IPS-11a (cell line): ENCODE measurements around the gene SCARB1.
"Not testable (repeated sequence)": the region's sequence is repeated elsewhere in the genome, so short reads cannot be mapped to it uniquely, and the experiment has no call there.

Experiments
- H3K4me3 ChIP-seq: one replicate; pipeline ENCODE4 v1.5.1; 2013; ENCODE audit warnings: low read depth, low read length, control low read depth

SCARB1 gene, protein sequence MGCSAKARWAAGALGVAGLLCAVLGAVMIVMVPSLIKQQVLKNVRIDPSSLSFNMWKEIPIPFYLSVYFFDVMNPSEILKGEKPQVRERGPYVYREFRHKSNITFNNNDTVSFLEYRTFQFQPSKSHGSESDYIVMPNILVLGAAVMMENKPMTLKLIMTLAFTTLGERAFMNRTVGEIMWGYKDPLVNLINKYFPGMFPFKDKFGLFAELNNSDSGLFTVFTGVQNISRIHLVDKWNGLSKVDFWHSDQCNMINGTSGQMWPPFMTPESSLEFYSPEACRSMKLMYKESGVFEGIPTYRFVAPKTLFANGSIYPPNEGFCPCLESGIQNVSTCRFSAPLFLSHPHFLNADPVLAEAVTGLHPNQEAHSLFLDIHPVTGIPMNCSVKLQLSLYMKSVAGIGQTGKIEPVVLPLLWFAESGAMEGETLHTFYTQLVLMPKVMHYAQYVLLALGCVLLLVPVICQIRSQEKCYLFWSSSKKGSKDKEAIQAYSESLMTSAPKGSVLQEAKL

DNA sequence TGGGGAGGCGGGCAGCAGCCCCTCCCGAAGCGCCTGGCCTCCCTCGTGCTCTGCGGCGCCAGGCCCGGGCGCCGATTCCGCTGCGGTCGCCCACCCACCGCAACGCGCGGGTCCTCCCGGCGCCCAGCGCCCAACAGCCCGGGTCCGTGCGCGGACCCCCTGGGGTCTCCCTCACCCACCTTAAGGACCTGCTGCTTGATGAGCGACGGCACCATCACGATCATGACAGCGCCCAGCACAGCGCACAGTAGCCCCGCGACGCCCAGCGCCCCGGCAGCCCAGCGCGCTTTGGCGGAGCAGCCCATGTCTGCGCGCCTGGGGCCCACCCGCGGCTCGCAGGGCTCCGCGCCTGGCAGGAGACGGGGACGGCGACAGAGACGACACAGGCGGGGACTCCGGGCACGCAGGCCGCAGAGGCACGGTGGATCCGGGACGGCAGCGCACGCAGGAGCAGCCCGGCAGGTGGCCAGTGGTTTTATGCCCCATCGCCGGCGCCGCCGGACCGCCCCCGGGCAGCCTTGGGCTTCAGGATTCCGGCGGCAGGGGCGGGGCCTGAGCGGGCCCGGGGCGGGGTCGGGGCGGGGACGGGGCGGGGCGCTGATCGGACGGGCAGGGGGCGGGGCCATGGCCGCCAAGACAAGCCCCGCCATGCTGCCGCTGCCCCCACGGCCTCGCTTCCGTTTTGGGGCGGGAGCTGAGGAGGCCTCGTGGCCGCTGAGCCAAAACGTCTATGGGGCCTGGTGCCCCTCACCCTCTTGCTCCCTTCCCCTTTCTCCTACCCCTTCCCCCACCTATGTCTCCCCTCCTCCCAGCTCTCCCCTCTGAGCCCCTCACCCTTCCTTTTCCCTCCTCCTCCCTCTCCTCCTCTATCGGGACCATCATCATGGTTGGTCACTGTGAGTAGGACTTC, at the start of gene SCARB1:
SCARB1 (minus strand) TSS at position 449 of the 910 bp plus-strand sequence; CDS start at position 305, 144 bp downstream.
- H3K4me3 ChIP-seq = peak within 1 kb of the TSS; percentile 72

DNA sequence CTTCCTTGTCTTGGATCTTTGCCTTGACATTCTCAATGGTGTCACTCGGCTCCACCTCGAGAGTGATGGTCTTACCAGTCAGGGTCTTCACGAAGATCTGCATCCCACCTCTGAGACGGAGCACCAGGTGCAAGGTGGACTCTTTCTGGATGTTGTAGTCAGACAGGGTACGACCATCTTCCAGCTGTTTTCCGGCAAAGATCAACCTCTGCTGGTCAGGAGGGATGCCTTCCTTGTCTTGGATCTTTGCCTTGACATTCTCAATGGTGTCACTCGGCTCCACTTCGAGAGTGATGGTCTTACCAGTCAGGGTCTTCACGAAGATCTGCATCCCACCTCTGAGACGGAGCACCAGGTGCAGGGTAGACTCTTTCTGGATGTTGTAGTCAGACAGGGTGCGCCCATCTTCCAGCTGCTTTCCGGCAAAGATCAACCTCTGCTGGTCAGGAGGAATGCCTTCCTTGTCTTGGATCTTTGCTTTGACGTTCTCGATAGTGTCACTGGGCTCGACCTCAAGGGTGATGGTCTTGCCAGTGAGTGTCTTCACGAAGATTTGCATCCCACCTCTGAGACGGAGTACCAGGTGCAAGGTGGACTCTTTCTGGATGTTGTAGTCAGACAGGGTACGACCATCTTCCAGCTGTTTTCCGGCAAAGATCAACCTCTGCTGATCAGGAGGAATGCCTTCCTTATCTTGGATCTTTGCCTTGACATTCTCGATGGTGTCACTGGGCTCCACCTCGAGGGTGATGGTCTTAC, 49.0 kb upstream of the SCARB1 start:
- not testable (repeated sequence) for H3K4me3 ChIP-seq

DNA sequence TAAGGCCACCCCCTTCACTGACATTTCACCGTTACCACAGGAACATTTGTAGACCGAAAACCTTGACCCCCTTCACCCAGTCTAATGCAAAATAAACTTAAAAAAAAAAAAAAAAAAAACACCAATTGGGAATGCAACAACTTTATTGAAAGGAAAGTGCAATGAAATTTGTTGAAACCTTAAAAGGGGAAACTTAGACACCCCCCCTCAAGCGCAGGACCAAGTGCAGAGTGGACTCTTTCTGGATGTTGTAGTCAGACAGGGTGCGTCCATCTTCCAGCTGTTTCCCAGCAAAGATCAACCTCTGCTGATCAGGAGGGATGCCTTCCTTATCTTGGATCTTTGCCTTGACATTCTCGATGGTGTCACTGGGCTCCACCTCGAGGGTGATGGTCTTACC, 47.9 kb upstream of the SCARB1 start:
- H3K4me3 ChIP-seq = not testable (repeated sequence)

DNA sequence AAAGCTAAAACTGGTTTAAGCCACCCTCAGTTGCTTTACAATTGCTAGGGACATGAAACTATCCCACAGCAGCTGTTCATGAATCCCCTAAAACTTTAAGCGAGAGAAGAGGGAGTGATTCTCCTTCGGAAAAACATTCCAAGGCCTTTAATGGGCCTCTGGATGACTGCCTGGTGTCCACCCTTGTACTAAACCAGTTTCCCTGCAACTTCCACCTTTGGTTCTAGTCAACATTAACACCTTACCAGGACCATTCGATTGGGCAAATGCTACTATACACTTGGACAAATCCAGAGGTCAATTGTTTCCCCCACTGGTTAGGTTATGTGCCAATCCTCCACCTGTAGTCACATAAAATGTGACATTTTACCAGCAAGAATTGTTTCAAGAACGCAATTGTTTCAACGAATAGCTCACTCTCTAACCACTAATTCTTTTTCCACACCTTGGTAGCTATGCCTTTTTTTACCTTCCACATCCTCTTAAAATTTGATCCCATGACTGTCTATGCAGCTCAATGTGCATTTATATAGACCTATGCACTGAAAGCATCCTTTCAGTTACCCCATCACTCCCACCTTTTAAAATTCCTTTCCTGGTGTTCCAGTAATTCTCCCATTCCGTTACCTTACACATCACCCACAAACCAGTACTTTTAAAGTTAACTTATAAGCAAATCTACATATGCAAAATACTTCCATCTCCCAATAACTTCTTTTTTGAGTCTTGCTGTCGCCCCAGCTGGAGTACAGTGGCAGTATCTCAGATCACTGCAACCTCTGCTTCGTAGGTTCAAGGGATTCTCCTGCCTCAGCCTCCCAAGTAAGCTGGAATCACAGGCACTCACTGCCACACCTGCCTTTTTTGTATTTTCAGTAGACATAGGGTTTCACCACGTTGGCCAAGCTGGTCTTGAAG, 47.2 kb upstream of the SCARB1 start:
- H3K4me3 ChIP-seq = no peak overlapping the region

DNA sequence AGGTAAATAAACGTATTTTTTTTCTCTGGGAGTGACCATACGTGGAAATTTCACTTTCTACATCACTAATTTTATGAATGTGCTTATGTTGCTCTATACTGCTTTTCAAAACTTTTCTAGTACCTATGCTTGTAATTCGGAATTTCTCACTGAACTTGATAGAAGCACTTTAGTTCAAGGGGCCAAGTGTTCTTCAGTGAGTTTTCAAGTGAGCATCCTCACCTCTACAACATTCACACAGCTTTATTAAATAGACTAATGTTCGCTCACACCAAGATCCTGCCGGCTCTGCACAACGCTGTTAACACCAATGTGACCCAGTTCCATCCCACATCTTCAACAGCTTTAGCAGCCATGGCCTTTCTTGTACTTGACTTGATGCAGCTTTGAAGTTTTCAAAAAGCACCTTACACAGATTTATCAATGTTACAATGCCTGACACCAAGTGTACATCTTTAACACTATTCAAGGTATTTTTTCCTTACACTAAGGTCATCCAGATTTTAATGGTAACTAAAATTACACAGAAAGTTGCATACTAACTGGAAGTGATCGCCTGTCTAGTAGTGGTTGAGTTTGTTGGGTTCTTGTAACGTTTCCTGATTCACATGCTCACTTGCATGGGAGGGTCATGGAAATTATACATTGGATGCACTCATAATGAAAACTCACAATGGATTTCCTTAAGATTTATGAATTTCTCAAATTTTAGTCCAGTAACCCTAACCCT, 46.3 kb upstream of the SCARB1 start:
- no peak overlapping the region for H3K4me3 ChIP-seq

DNA sequence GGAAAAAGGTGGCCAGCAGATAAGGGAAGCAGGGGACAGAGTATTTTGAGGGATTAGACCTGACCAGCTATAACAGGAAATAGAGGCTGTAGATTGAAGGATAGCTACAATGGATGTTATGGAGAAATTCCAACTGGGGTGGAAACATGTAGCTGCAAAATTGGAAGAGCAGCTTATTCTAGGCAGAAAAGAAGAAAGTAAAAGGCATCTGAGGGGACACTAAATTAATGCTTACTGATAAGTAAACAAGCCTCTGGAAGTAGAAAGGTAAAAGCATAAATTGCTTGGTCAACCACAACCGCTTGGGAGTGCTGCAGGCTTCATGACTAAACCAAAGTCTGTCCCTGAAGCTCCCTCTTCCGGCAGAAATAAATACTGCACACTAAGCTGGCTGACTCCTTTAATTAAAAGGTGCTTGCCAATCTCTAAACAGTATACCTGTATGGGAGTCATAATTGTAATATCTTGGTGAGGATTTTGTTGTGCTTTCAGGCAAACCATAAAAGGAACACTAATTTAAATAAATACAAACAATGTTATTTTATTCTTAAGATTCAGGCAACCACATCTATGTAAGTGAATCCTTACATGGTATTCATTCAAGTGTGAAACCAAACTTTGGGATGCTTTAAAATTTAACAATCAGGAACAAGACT, 43.1 kb upstream of the SCARB1 start:
- no peak overlapping the region for H3K4me3 ChIP-seq

DNA sequence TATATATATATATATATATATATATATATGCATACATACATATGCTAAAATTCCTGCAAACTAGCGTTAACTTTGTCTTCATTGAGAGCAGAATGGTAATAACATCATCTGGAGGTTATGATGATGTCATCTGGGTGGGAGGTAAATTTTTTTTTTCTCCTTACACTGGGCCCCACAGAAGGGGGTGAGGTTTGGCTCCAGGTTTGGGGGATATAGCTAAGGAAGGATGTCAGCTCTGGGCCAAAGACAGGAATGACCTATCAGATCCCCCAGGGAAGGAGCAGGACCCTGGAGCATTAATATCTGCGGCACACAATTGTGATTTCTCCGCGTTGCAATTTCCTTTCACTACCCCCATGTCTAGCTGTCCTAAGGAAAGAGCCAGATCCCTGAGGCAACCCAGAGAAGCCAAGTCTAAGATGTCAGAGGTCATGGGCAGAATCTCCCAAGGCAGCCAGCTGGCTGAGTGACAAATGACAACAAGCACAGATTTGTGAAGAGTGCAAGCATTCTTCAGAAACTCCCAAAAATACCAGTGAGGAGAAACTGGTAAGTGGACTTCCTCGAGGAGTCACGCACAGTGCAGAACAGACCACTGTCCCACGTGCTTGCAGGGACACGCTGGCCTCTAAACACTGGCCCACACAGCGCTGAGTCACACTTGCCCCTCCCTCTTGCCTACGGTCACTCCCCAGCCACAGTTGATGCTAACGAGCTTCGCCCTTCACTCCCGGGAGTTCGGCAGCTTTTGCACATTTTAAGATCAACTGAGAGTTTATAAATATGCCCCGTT, 40.8 kb upstream of the SCARB1 start:
- no peak overlapping the region for H3K4me3 ChIP-seq

DNA sequence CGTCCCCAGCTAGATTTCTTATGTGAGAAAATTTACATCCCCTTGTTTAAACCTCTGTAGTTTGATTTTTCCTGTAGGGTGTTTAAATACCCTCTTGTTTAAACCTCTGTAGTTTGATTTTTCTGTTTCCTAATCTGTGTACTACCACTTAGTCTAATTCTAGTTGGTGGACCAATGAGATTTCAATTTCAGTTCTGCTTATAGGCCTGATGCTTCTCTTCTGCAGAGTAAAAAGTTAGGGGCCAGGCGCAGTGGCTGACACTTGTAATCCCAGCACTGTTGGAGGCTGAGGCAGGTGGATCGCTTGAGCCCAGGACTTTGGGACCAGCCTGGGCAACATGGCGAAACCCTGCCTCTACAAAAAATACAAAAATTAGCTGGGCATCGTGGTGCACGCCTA, 39.3 kb upstream of the SCARB1 start:
- no peak overlapping the region for H3K4me3 ChIP-seq

DNA sequence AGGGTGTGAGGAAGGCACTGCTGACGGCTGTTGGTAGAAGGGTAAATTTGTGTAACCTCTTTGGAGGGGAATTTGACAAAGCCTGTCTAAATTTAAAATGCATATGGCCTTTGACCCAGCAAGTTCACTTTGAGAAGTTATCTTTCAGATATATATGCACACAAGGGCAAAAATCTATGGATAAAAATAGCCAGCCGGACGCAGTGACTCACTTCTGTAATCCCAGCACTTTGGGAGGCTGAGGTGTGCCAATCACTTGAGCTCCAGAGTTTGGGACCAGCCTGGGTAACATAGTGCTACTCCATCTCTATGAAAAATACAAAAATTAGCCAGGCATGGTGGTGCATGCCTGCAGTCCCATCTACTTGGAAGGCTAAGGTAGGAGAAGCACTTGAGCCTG, 37.3 kb upstream of the SCARB1 start:
- no peak overlapping the region for H3K4me3 ChIP-seq

DNA sequence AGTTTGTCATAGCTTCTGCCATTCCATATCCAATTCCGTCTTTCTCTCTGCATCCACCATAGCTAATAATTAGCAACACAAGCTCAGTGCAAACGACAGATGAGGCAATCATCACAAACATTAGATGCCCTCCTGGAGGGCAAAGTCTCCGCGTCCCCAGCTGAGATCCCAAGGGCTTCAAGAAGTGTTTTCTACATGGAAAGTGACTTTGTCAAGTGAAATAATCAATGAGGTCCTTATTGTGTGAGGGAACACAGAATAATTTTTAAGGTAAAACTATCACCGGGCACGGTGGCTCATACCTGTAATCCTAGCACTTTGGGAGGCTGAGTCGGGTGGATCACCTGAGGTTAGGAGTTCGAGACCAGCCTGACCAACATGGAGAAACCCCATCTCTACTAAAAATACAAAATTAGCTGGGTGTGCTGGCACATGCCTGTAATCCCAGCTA, 36.7 kb upstream of the SCARB1 start:
- H3K4me3 ChIP-seq = not testable (repeated sequence)

DNA sequence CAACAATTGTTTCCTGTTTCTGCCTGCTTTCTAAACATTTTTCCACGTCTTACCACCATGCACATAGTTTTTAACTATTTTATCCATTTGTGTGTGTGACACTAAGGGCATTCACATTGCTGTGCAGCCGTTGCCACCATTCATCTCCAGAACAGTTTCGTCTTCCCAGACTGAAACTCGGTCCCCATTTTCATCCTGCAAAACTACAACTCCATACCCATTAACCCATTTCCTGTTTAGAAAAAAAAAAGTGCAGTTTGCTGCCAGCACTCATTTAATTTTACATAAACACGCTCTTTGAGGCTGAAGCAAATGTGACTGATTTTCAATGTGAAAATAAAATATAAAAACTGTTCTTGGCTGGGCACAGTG, 35.2 kb upstream of the SCARB1 start:
- H3K4me3 ChIP-seq = no peak overlapping the region

DNA sequence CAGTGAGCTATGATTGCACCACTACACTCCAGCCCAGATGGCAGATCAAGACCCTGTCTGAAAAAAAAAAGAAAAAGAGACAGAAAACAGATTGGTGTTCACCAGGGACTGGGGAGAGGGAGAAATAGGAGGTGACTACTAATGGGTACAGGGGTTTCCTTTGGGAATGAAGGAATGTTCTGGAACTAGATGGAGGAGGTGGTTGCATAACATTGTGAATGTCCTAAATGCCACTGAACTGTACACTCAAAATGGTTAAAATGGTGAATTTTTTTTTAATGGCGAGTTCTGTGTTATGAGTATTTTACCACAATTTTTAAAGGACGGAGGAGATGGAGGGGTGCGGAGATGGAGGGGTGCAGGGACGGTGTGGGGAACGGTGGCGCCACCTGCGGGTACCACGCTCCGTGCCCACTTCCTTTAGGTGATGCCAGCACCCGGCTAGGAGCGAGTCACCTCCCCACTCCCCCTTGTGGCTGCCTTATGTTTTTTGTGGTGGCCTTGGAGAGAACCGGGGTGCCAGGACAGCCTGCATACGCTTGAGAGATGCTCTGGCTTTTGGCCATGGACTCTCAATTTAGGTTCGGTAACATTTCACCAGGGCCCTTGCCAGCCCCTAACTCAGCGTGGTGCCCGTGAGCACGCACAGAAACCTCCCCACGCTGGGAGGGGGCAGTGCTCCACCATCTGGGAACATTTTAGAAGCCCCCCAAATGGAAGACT, 34.7 kb upstream of the SCARB1 start:
- no peak overlapping the region for H3K4me3 ChIP-seq

DNA sequence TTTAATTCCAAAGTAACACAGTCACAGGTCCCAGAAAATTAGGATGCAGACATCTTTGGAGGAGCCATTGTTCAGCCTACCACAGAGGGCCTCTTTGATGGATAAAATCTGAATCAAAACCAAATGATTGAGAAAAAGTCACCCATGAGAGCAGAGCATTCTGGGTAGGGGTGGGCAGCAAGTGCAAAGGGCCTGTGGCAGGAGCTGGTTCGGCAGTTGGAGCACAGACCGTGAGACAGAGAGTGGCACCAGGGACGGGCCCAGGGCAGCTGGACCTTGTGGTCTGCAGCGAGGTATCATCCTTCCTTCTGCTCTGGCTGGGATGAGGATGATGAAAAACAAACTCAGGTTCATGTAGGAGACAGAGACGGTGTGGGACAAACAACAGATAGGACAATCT, 32.8 kb upstream of the SCARB1 start:
- H3K4me3 ChIP-seq = no peak overlapping the region

DNA sequence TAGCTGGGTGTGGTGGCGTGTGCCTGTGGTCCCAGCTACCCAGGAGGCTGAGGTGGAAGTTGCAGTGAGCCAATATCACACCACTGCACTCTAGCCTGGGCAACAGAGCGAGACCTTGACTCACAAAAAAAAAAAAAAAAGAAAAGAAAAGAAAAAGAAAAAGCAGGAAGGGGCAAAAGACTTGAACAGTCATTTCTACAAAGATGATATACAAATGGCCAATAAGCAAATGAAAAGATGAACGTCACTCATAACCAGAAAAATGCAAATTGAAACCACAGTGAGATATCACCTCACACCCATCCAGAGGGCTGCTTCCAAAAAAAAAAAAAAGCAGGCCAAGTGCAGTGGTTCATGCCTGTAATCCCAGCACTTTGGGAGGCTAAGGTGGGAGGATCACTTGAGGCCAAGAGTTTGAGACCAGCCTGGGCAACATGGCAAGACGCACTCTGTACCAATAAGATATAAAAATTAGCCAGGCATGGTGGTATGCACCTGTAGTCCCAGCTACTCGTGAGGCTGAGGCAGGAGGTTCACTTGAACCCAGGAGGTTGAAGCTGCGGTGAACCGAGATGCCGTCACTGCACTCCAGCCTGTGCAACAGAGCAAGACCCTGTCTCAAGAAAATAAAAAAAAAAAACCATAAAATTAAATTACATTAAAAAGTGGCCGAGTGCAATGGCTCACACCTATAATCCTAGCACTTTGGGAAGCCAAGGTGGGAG, 30.3 kb upstream of the SCARB1 start:
- H3K4me3 ChIP-seq = no peak overlapping the region

DNA sequence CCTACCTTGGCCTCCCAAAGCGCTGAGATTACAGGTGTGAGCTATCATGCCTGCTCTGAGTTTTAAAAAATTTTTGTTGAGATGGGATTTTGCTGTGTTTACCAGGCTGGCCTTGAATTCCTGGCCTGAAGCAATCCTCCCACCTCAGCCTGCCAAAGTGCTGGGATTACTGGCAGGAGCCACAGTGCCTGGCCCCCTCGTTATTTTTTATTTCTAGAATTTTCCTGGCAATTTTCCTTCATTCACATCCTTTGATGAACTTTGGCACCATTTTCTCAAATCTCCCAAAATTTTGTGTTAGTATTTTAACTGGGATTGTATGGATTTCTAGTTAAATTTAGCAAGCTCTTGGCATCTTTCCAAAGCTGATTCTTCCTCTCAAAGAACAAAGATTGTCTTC, 24.6 kb upstream of the SCARB1 start:
- no peak overlapping the region for H3K4me3 ChIP-seq

DNA sequence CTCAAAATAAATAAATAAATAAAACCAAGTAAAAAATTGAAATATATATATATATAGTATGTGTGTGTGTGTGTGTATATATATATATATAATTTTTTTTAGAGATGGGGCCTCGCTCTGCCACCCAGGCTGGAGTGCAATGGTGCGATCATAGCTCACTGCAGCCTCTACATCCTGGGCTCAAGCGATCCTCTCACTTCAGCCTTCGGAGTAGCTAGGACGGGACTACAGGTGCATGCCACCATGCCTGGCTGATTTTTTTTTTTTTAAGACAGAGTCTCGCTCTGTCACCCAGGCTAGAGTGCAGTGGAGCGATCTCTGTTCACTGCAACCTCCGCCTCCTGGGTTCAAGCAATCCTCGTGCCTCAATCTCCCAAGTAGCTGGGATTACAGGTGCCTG, 24.1 kb upstream of the SCARB1 start:
- H3K4me3 ChIP-seq = not testable (repeated sequence)
